ENCODE data around the gene C12orf57.

The C12orf57 gene

GRCh38 chr12:6955108-6956020, 11.5 kb downstream of the C12orf57 start:
- DNase-seq: no peak

DNA sequence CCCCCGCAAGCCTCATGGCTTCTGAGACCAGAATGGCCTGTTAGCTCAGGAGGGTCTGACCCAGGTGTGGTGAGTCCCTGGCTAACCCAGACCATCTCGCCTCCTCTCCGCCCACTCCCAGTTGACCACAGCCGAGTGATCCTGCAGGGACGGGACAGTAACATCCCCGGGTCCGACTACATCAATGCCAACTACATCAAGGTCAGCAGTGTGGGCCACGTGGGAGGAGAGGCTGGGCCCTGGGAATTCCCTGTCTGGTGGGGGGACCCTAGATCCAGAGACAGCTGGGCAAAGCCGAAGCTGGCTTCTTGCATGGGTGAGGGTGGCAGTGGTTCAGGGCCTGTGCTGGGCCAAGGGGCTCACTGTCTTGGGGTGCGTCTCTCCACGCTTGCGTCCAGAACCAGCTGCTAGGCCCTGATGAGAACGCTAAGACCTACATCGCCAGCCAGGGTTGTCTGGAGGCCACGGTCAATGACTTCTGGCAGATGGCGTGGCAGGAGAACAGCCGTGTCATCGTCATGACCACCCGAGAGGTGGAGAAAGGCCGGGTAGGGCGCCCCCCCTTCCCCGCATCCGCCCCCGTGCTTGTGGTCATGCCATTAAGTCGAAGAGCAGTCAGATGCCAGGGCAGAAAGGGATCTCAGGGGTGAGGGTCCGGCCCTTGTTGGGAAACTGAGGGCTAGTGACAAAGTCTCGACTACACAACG, 12.4 kb downstream of the C12orf57 start:
- no peak for DNase-seq

- no peak for DNase-seq
Measured at GRCh38 chr12:6957151-6957701, 13.4 kb downstream of the C12orf57 start.

DNA sequence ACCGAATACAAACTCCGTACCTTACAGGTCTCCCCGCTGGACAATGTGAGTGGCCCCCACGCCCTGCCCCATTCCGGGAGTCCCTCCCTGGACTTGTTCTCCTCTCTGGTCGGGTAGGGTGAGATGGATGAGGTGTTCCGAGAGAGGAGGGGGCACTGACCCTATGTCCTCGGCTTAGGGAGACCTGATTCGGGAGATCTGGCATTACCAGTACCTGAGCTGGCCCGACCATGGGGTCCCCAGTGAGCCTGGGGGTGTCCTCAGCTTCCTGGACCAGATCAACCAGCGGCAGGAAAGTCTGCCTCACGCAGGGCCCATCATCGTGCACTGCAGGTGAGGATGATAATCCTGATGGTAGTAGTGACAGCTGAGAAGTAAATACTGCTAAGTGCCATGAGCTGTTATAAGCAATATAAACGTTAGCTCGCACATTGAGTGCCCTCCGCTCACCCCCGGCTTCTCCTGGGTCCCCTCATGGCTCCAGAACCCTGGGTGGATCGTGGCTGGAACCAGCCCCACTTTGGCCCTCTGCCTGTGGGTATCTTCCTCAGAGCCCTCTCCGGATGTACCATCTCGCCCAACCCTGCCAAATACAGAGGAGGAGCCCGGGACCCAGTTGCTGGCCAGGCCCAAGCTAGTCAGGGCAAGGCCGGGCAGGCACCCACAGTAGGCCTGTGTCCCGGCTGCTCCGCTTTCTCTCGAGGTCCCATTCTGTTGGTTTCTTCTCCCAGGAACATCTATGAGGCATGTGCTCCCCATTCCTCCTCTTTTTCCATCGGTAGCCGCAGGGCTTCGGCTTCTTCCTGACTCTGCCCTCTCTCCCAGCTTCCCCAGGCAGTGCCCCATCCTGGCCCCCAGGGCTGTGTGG, 14.2 kb downstream of the C12orf57 start:
- DNase-seq: no peak

GRCh38 chr12:6958609-6959057, 14.8 kb downstream of the C12orf57 start:
- no peak for DNase-seq

DNA sequence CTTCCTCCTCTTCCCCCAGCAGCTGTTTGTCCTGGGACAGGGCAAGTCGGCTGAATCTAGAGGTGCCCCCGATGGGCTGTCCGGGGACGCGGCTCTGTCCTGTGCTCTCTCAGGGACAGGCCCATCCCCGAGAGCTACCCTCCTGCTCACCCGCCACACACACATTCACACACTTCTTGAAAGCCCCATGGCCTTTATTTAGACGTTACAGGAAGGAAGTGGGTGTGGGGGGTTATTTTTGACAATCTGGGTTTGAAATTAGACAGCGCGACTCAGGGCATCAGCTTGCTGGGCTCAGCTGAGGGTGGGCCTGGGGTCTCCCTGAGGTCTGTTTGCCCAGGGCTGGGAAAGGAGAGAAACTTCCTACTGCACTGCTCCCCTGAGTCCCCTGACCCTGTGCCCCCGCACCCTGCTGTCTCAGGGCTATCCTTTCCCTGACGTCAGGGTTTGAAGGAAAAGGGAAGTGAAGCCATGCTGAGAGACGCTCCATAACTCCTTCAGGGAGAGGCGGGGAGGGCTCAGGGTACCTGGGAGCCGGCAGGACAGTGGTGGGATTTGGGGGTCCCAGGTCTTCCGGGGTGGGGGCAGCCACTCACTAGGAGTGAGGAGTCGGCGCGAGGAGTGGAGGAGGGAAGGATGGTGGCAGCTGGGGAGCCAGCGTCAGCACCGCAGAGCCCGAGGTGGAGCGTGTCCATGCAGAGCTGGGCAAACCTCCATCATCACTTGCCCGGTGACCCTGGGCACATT, 15.4 kb downstream of the C12orf57 start:
- DNase-seq: peak; percentile 66

DNA sequence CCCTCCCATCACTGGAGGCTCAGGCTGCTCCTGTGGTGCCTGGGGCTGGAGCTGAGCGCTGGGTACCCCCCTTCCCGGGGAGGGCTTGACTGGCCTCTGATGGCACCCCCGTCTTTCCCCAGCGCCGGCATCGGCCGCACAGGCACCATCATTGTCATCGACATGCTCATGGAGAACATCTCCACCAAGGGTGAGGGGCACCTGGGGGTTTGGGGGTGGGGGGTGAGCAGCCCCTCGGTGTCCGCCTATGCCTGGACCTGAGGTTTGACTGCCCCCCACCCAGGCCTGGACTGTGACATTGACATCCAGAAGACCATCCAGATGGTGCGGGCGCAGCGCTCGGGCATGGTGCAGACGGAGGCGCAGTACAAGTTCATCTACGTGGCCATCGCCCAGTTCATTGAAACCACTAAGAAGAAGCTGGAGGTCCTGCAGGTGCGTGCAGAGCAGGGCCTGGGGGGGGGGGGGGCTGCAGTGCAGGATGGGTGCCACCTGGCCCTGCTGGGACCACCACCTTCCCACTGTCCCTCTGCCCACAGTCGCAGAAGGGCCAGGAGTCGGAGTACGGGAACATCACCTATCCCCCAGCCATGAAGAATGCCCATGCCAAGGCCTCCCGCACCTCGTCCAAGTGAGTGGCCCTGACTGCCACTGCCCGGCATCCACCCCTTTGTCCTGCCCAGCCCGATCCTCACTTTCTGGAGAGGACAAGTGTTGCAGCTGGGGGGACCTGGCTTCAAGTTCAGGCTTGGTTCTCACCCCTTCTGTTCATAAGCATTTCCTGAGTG, 16.2 kb downstream of the C12orf57 start:
- no peak for DNase-seq

DNA sequence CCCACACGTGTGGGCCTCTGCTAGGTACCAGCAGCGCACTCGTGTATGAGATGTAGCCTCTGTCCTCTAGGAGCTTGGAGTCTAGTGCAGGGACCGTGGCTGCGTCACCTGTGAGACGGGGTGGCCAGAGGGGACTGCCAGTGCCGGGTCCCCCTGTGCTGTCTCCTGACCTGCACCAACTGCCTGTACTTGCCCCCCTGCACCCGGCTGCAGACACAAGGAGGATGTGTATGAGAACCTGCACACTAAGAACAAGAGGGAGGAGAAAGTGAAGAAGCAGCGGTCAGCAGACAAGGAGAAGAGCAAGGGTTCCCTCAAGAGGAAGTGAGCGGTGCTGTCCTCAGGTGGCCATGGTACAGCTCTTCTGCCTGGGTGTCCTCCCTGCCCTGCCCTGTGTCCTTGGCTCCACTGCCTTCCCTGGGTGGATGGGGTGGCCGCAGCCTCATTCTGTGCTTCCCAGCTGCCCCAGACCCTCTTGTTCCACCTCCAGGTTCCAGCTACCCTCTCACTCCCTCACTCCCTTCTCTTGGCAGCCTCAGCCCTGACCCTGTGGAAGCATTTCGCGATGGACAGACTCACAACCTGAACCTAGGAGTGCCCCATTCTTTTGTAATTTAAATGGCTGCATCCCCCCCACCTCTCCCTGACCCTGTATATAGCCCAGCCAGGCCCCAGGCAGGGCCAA, 16.9 kb downstream of the C12orf57 start:
- no peak for DNase-seq

DNA sequence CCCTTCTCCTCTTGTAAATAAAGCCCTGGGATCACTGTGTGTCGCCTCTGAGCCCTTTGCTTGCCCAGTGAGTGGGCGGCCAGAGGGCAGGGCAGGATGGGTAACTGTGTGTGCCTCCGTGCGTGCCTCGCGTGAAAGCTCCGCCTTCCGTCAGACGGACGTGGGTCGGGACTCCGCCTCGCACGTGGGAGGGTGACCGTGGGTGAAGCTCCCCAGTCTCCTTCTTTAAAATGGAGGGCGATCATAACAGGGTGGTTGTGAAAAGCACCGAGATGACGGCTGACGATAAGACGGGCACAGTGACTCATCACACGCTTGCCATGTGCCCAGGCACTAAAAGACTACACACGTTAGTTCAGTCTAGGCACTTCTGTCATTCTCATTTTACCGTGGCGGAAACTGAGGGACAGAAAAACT, 17.5 kb downstream of the C12orf57 start:
- DNase-seq: peak; percentile 95

DNA sequence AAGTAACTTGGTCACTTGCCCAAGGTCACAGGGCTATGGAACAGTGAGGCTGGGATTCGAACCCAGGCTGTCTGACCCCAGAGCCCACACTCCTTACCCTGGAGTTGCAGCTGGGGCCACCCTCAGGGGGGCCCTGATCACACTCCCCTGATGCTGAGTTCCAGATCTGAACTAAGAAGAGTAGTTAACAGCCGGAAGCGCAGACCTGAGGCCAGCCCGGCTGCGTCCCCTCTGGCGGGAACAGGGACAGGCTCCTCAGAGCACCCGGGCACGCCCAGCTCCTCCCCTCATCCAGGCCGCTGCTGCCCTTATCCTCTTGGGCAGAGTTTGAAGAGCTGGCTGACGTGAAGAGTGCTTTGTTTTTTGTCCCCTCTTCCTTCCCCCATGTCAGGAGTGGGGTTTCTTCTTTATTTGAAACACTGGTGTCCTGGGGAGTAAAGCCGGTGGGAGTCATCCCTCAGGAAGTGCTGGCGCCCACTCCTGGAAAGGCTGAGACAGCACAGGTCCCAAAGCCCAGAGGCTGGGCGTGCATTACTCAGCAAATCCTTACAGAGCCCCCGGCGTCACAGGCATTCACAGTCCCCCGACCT, 18.0 kb downstream of the C12orf57 start:
- DNase-seq: peak; percentile 59

DNA sequence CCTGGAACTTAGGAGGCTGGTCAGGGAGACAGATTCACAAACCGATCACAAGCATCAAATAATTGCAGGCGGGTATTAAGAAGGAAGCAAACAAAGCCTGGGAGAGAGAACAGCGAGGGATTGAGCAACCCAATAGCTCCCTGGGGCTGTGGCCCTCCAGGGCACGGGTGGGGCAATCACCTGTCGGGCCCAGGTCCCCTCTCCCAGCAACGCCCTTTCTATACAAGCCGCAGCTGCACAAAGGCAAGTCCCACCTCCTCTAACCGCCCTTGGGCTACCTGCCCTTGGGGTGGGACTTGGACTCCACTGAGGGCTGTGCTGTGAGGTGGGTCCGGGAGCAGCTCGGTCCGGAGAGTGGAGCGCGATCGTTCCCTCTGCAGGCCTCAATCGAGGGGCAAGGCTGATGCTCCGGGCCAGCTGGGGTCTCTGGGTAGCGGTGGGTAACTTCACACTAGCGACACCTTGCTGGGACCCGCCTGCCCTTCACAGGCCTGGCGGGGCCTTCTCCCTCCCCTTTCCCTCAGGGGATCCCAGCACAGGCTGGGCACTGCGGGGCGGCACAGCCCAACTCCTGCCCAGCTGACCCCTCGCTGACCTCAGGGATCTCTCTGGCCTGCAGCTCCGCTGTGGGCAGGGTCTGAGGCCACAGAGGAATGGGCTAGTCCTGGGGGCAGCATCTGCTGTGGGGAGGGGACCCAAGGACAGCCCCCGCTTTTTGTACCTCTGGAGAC, 18.6 kb downstream of the C12orf57 start:
- DNase-seq: no peak

DNA sequence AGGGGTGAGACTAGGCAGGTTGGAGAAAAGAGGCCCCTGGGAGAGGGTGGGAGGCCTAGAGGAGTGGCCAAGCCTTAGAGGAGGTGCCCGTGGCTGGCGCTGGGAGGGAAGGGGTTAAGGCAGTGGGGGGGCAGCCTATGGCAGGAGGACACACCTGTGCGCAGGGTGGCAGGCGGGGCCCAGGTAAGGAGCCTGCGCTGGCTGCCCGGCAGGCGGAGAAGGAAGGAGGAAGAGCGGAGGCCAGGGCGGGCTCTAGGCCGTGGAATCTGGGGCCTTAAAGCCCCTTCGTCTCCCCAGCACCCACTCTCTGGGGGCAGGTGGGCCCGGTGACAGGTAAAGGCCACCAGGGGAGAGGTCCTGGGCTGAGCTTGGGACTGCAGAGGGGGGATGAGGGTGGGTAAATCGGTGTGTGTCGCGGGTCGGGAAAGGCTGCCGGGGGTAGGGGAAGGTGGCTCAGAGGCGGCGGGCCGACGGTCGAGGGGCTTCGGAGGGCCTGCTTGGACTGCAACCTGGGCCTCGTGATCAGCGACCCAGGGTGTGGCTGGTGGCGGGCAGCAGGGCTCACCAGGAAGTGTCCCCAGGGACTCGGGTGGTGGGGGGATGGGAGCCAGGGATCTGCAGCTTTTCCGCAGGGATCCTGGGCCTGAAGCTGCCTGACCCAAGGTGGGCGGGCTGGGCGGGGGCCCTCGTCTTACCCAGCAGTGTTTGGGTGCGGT, 19.4 kb downstream of the C12orf57 start:
- DNase-seq: no peak

- DNase-seq: no peak
Measured at GRCh38 chr12:6963791-6964413, 20.1 kb downstream of the C12orf57 start.

DNA sequence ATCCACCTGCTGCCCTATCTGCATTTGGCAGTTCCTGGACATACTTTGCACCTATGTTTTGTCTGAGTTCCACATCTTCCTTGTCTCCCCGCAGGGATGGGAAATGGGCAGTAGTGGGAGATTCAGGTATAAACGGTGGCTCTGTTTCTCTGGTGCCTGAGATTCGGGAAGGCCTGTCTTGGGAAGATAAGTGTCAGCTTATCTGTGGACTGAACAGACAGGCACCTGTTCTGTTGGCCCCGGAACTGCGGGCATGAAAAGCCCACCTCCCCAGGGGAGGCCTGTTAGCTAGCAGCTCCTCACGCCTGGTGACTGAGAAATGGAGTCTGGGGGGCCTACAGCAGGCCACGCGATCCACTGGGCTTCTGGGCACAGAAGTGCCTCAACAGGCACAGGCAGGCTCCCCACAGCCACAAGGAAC, 20.8 kb downstream of the C12orf57 start:
- no peak for DNase-seq

DNA sequence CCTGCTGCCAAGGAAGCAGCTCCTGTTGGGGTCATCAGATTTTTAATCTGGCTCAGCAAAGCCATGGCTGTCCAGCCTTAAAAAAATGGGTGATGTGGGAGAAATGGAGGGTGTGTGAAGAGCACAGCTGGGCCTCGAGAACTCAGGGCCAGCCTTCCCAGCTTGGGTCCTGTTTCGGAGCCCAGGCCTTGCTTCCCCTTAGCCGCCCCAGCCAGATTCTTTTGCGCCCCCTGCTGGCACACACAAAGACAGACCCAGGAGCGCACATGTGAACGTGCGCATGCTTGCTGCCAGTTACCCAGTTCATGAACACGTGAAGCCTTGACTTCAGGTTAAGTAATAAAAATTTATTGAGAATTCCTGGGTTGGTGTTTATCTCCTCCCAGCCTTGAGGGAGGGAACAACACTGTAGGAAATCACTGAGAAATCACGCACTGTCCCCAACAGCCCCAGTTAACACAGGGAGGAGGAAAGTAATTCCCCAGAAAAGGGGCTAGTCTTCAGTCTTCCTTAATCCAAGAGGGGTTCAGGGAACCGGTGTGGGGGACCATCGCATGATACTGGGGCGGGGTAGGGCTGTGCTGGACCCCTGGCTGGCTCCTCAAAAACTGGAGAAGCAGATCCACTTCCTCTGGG, 21.3 kb downstream of the C12orf57 start:
- DNase-seq: peak; percentile 87

DNA sequence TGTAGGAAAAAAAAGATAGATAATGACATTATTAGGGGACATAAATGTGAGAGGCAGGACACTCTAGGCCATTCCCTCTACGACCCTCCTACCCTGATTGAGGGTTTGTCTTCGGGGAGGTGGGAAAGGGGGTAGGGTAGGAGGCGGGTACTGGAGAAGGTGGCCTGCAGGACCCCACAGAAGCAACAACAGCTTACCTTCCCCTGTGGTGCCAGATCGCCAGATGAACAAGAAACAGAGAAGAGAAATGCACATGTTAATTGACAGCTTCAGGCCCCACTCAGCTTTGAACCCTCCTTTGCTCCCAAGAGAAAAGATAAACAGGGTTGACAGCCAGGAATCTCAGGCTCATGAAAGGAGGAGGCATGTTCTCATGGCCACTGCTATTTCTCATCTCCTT, 21.9 kb downstream of the C12orf57 start:
- no peak for DNase-seq

- DNase-seq: no peak
Measured at GRCh38 chr12:6966351-6966750, 22.5 kb downstream of the C12orf57 start.

GRCh38 chr12:6967651-6968100, 23.9 kb downstream of the C12orf57 start:
- DNase-seq: no peak

All from stimulated activated CD4-positive, alpha-beta T cell treated with anti-CD3 and anti-CD28 coated beads, Interleukin-4, amount 100 ng/mL, for 1 hour (primary cell).